ENCODE measurements around the gene NAGPA. TPM values are rescaled to one million over a fixed set of nuclear protein-coding genes. Genes with fewer than 3 reads are reported as not detected.
"Not testable (repeated sequence)": the region's sequence is repeated elsewhere in the genome, so short reads cannot be mapped to it uniquely, and the experiment has no call there.

Gene NAGPA, protein sequence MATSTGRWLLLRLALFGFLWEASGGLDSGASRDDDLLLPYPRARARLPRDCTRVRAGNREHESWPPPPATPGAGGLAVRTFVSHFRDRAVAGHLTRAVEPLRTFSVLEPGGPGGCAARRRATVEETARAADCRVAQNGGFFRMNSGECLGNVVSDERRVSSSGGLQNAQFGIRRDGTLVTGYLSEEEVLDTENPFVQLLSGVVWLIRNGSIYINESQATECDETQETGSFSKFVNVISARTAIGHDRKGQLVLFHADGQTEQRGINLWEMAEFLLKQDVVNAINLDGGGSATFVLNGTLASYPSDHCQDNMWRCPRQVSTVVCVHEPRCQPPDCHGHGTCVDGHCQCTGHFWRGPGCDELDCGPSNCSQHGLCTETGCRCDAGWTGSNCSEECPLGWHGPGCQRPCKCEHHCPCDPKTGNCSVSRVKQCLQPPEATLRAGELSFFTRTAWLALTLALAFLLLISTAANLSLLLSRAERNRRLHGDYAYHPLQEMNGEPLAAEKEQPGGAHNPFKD
- 12.6 TPM for polyA plus RNA-seq (2013, experiment 1 of 2; ENCODE audit: insufficient read length)
- polyA plus RNA-seq (2013, experiment 2 of 2; ENCODE audit: insufficient read length), result 13.0 TPM

- DNase-seq, result peak; percentile 86
These were observed at the start of gene NAGPA for GRCh38 chr16:5033256-5034166. Gene NAGPA, minus strand, starts transcription at chr16:5033935. Its CDS starts 21 bp downstream, at chr16:5033914.

DNA sequence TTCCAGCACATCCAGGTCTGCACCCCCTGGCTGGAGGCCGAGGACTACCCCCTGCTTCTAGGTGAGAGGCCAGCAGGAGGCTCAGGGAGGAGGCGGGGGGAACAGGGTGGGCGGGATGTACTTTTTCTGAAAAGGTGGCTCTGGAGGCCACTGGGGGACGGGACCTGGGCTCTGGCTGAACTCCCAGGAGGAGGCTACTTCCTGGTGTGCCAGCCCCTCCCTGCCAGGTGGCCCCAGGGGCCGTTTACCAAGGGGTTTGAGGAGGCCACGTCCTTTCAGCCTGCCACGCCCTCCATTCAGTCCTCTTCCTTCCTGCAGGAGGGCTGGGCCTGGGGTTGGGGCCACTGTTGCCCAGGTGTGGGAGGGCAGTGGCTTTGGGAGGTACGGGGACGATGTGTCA is 47.3 kb upstream of the NAGPA start:
- DNase-seq, result not testable (repeated sequence)

- not testable (repeated sequence) for DNase-seq
These were observed 46.7 kb upstream of the NAGPA start for GRCh38 chr16:5080461-5080860.

GRCh38 chr16:5078626-5079025 is 44.9 kb upstream of the NAGPA start:
- DNase-seq, result no peak

DNA sequence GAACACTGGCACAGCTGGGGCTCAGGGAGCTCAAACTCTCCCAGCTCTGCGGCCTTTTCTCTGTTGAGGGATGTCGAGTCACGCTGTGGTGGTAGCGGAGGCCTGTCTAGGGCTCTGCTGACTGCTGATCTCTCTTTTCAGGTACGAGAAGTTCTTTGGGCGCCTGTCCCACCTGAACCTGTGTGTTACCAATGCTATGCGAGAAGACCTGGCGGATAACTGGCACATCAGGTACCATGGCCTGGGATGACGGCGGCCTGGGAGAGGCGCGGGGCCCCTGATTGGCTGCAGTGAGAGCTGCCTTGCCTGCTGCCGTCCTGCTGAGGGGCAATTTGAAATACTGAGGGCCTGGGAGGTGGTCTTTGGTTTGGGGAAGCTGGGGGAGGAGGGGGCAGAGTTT is 43.6 kb upstream of the NAGPA start:
- no peak for DNase-seq

DNA sequence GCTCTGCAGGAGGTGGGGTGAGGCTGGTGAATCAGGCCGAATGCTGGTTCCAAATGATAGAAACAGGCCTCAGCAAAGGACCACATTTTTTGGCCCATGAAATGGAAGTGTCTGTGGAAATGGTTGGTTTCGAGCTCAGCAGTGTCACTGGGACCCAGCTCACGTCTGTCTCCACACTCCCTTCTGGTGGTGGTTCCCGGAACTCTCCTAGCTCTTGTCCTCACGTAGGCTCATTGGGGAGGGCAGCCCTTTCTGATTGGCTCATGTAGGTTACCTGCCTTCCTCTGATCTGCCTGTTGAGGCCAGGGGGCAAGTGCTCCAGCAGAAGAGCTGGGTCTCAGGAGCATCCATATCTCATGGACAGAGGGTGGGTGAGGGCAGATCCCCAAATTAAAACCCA is 41.9 kb upstream of the NAGPA start:
- DNase-seq, result no peak

GRCh38 chr16:5073771-5074170 is 40.0 kb upstream of the NAGPA start:
- DNase-seq, result not testable (repeated sequence)

- no peak for DNase-seq
These were observed 39.5 kb upstream of the NAGPA start for GRCh38 chr16:5073279-5073629.

GRCh38 chr16:5072334-5073278 is 38.9 kb upstream of the NAGPA start:
- DNase-seq, result no peak

- DNase-seq, result peak; percentile 87
These were observed 38.1 kb upstream of the NAGPA start, which contains the start of gene ALG1 for GRCh38 chr16:5071681-5072333. Gene ALG1, plus strand, starts transcription at chr16:5071843. Its CDS starts 7 bp downstream, at chr16:5071850.

DNA sequence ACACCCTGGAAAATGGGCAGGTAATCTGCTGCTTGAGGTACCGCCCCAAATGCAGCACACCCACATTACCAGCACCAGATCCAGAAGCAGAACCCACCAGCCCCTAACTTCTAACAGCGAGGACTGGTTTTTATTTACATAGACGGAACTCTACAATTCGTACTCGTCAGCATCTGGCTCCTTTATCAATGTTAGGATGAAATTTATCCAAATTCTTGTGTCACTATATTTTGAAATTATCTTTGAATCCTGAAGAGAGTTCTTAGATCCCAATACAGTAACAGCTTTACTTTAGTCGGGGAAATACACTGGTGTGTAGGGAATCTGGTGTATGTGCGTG is 37.6 kb upstream of the NAGPA start:
- no peak for DNase-seq

GRCh38 chr16:5070431-5071186 is 36.9 kb upstream of the NAGPA start:
- no peak for DNase-seq

DNA sequence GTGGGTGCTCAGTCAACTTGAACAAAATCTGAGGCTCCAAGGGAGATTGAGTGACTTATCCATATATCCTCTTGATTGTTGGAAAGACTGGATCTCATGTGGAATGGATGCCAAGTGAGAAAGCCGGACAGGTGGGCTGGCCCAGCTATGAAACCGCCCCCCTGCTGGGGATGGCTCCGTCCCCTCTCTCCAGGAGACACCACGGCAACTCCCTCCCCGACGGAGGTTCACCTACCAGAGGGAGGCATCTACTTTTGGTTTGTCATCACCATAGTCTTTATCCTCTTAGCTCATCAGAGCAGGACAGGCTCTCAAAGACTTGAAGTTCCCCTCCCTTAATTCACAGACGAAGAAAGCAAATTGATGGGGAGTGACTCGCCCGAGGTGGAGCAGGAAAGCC is 36.1 kb upstream of the NAGPA start:
- no peak for DNase-seq

- no peak for DNase-seq
These were observed 35.3 kb upstream of the NAGPA start for GRCh38 chr16:5069048-5069447.

DNA sequence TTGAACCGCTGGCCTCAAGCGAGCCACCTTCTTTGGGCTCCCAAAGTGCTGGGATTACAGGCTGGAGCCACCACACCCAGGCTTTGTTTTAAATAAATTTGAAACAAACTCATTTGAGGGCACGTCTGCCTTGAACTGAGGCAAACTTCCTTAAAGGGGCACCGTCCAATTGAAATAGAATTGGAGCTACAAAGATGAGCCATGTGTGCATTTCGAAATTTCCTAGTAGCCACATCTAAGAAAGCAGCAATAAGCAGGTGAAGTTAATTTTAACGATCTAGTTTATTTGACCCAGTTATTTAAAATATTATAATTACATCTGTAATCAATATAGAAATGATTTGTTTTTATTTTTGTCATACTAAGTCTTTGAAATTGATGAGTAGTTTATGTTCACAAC is 32.8 kb upstream of the NAGPA start:
- DNase-seq, result no peak

DNA sequence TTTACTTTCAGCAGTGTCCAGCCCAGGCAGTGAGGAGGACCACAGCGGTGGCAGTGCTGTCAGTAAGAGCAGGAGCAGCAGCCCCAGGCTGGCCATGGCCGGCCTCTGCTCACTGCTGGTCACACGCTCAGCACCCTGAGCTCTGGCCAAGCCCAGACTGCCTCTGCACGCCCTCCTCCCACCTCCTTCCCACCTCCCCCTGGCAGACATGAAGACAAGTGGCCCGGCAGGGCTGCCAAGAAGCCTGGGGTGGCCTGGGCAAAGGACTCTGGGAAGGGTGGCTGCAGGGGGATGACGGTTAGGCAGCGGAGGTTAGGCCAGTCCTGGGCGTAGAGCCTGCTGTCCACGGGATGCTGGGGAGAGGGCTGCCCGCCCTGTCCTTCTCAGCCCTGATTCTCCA is 32.1 kb upstream of the NAGPA start, which contains the start of gene C16orf89:
Gene C16orf89, minus strand, starts transcription at position 144 of the 400 bp plus-strand sequence. Its CDS starts 48 bp downstream, at position 96.
- no peak for DNase-seq

DNA sequence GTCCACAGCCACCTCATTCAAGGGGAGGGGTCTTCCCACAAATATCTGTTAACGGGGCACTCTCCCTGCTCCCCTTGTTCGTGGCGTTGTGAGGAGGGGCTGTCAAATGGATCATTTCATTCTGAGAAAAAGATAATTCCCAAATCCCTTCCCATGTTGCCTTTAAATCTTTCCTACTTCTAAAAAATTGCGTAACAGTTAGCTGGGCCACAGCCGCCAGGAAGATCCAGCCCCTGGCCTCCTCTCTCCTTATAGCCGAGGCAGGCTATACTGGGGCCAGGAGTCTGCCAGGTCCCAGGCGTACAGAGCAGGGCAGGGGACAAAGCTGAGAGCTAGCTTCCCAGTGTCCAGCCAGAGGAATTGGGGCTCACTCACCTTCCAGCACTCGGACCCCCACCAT is 31.6 kb upstream of the NAGPA start:
- no peak for DNase-seq

DNA sequence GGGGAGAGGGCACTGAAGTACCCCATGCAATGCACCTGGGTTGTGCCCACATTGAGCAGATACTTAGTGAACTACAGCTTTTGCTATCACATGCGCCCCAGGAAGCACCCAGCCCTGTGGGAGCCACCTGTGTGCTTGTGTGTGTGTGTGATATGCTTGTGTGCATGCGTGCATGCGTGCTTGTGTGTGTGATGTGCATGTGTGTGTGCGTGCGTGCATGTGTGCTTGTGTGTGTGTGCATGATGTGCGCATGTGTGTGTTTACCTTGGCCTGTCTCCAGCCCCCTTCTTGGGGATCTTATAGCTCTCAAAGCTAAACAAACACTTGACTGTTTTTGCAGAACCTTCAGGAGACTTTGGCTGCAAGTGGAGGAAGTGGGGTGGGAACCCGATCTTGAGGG is 31.2 kb upstream of the NAGPA start:
- DNase-seq, result no peak

- no peak for DNase-seq
These were observed 29.3 kb upstream of the NAGPA start for GRCh38 chr16:5062790-5063765.

All from fibroblast of skin of scalp (primary cell).